Lower leg skin (tissue), 3 donors: ENCODE measurements around the gene HOXB9.

Experiments
- CTCF ChIP-seq, 3 donors: fragments of 450-650 bp; IDR thresholded peaks; one replicate each; pipeline ENCODE4 v1.5.1; 2016; ENCODE audit warnings: antibody characterized with exemption in 3 of 3, mild to moderate bottlenecking in 3 of 3, moderate library complexity in 2 of 3
- POLR2A ChIP-seq, 2 donors: fragments of 450-650 bp; IDR thresholded peaks; one replicate each; pipeline ENCODE4 v1.6.1; 2016 to 2017; ENCODE audit warnings: antibody characterized with exemption in 2 of 2, mild to moderate bottlenecking in 1 of 2, moderate library complexity in 1 of 2

GRCh38 chr17:48597778-48598631 is 28.2 kb downstream of the HOXB9 start:
- TF ChIP-seq CTCF (IDR thresholded peaks at IDR 0.05): no peak
- no peak for TF ChIP-seq POLR2A (IDR thresholded peaks at IDR 0.05)
